Stimulated activated naive CD8-positive, alpha-beta T cell treated with anti-CD3 and anti-CD28 coated beads, Interleukin-15, amount 100 ng/mL, for 72 hours (primary cell): Measurements from ENCODE around the gene TOMM20.

Experiments used
- ATAC-seq: fragments of 150-1000 bp; cut with Tn5 transposase; 2 replicates; pipeline ENCODE4 v1.10.0; 2021; ENCODE audit warnings: mild to moderate bottlenecking, moderate library complexity
- DNase-seq, 2 donors: peaks; one replicate each; pipeline ENCODE4 v3.0.0; 2021 to 2022
- H3K27ac Mint-ChIP-seq, 2 donors: one replicate each; pipeline ENCODE4 v1.8.0; 2022; ENCODE audit warnings: mild to moderate bottlenecking in 2 of 2, mixed read lengths in 2 of 2, moderate library complexity in 2 of 2
- H3K27me3 Mint-ChIP-seq: one replicate; pipeline ENCODE4 v1.8.0; 2022; ENCODE audit warnings: mixed read lengths
- H3K4me1 Mint-ChIP-seq: one replicate; pipeline ENCODE4 v1.8.0; 2022; ENCODE audit warnings: mild to moderate bottlenecking, mixed read lengths
- H3K4me3 Mint-ChIP-seq, 2 donors: one replicate each; pipeline ENCODE4 v1.8.0; 2022; ENCODE audit warnings: mild to moderate bottlenecking in 2 of 2, mixed read lengths in 2 of 2, moderate library complexity in 1 of 2
- H3K9me3 Mint-ChIP-seq, 2 donors: one replicate each; pipeline ENCODE4 v1.8.0; 2022; ENCODE audit warnings: mixed read lengths in 2 of 2

The TOMM20 gene

DNA sequence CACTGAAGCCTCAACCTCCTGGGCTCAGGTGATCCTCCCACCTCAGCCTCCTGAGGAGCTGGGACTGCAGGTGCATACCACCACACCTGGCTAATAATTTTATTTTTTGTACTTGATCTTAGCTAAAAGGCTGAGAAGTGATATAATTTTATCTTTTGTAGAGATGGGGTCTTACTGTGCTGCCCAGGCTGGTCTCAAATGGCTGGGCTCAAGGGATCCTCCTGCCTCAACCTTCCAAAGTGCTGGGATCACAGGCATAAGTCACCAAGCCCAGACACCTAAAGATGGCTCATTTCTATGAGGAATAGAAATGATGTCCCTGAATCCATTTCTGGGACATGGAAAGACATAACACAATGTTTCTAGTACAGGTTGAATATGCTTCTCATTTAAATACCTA lies 57.8 kb downstream of the TOMM20 start:
- Mint-ChIP-seq H3K4me1 (peaks cover 29% of the 10 kb centered on the region), H3K9me3 (no peaks in the 10 kb centered on the region), H3K4me3 (no peak overlapping the region), H3K27me3 (peaks cover 17% of the 10 kb centered on the region), H3K27ac (no peak overlapping the region)
- no peak for ATAC-seq
- no peak for DNase-seq

- ATAC-seq: no peak
- Mint-ChIP-seq H3K4me3 (no peak overlapping the region), H3K9me3 (no peaks in the 10 kb centered on the region), H3K27me3 (peaks cover 17% of the 10 kb centered on the region), H3K4me1 (peaks cover 29% of the 10 kb centered on the region), H3K27ac (no peak overlapping the region)
- DNase-seq: no peak
Measured at GRCh38 chr1:235069577-235070563, 58.8 kb downstream of the TOMM20 start.

DNA sequence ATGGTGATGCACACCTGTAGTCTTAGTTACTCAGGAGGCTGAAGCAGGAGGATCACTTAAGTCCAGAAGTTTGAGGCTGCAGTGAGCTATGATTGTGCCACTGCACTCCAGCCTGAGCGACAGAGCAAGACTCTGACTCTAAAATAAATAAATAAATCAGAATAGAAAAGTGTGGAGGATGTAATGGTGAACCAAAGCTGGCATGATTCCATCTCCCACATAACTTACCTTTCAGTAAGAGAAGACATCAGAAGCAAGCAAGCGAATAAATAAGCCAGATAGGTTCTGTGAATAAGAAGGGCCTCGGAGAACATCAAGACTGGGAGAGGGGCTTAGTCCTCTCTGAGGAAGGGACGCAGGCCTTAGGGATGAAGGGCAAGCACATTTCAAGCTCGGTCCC lies 59.5 kb downstream of the TOMM20 start:
- DNase-seq (no peak), ATAC-seq (no peak)
- peaks cover 17% of the 10 kb centered on the region for H3K27me3 Mint-ChIP-seq
- peaks cover 29% of the 10 kb centered on the region for H3K4me1 Mint-ChIP-seq
- no peak overlapping the region for H3K4me3 Mint-ChIP-seq
- H3K9me3 Mint-ChIP-seq: no peaks in the 10 kb centered on the region
- H3K27ac Mint-ChIP-seq: peak overlapping the region in 1 of 2 donors; percentile 44

- H3K9me3 Mint-ChIP-seq: no peaks in the 10 kb centered on the region
- H3K27me3 Mint-ChIP-seq: peaks cover 17% of the 10 kb centered on the region
- DNase-seq: no peak
- peak overlapping the region in 1 of 2 donors; percentile 7 for H3K27ac Mint-ChIP-seq
- no peak for ATAC-seq
- H3K4me1 Mint-ChIP-seq: peaks cover 36% of the 10 kb centered on the region
- no peak overlapping the region for H3K4me3 Mint-ChIP-seq
Measured at GRCh38 chr1:235068158-235069121, 60.2 kb downstream of the TOMM20 start.

DNA sequence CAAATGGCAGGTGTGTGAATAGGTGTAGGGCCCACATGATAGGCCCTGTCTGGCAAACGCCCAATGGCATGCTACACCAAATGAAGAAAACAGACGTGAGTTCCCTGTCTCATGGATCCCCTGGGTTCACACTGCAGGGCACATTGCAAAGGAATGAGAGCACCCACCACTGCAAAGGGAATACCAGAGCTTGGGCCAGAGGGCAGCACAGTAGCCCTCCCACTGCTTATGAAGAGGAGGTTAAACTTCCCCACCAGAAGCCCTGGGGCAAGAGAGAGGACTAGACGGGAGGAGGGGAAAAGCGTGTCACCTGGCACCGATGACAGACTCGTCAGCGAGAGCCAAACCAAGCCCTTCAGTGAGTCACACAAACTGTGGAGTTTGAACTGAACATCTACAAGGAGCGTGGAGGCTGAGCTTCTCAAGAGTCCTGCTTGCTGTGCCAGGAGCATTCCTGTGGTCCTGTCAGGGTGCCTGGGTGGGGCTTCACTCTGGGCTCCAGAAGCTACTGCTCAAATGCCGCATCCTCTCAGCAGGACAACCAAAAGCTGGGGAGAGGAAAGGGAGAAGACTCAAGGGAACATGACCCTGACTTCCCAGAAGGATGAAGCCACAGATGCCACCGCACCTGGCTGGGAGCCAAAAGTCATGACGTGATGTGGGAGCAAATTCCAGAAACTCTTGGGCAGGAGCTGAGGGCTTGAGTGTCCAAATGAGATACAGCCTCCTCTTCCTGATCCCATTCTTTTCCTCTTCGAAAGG lies 61.1 kb downstream of the TOMM20 start:
- no peak for DNase-seq

GRCh38 chr1:235063068-235063765 lies 65.4 kb downstream of the TOMM20 start:
- H3K9me3 Mint-ChIP-seq: no peaks in the 10 kb centered on the region
- H3K4me1 Mint-ChIP-seq: peaks cover 43% of the 10 kb centered on the region
- peak; percentile 59 for ATAC-seq
- H3K27me3 Mint-ChIP-seq: peaks cover 12% of the 10 kb centered on the region
- no peak overlapping the region for H3K4me3 Mint-ChIP-seq
- no peak for DNase-seq
- H3K27ac Mint-ChIP-seq: peak overlapping the region in 1 of 2 donors; percentile 75

More for the DNA sequence above, 61.1 kb downstream of the TOMM20 start:
- ATAC-seq: no peak
- Mint-ChIP-seq H3K27me3 (peaks cover 17% of the 10 kb centered on the region), H3K4me1 (peaks cover 39% of the 10 kb centered on the region), H3K9me3 (no peaks in the 10 kb centered on the region), H3K27ac (peak overlapping the region; percentile 4 to 33), H3K4me3 (no peak overlapping the region)

GRCh38 chr1:235060607-235061470 lies 67.8 kb downstream of the TOMM20 start:
- Mint-ChIP-seq H3K4me1 (peaks cover 35% of the 10 kb centered on the region), H3K27ac (no peak overlapping the region), H3K27me3 (no peaks in the 10 kb centered on the region), H3K9me3 (no peaks in the 10 kb centered on the region), H3K4me3 (no peak overlapping the region)
- ATAC-seq: no peak
- no peak for DNase-seq
